HEK293 (cell line): Measurements from ENCODE around the gene DIS3L2.

Experiments
- CTCF ChIA-PET: fragments of 350-600 bp; formaldehyde crosslinking; extraction: SDS; loops from one replicate; lab custom pipeline; 2021; ENCODE audit warnings: antibody characterized with exemption; lab: Yijun Ruan, JAX
- POLR2A ChIA-PET: fragments of 300-600 bp; formaldehyde crosslinking; extraction: SDS; loops from one replicate; lab custom pipeline; 2020; ENCODE audit warnings: antibody characterized with exemption, inconsistent platforms; lab: Yijun Ruan, JAX
- H3K27ac ChIP-seq: fragments of 200-500 bp; sonication (Bioruptor generic); 2 replicates; pipeline ENCODE4 v1.5.1; 2014; ENCODE audit warnings: low read depth, low read length, control low read depth, inconsistent platforms; ENCODE audit errors: extremely low read depth
- H3K36me3 ChIP-seq, 2 experiments: fragments of 200-500 bp in 1 of 2; sonication (Bioruptor generic) in 1 of 2; 1 replicate in 1 of 2; 2 replicates in 1 of 2; pipeline ENCODE4 v1.5.1; 2014 to 2017; ENCODE audit warnings: inconsistent platforms in 2 of 2, low read length in 2 of 2; ENCODE audit not compliant: control insufficient read depth in 2 of 2, insufficient read depth in 1 of 2
- H3K4me1 ChIP-seq: fragments of 200-500 bp; sonication (Bioruptor generic); 2 replicates; pipeline ENCODE4 v1.5.1; 2014; ENCODE audit warnings: mild to moderate bottlenecking, low read length, inconsistent platforms; ENCODE audit not compliant: control insufficient read depth, insufficient read depth
- H3K4me3 ChIP-seq: 2 replicates; pipeline ENCODE4 v1.5.1; 2011; ENCODE audit warnings: low read depth, mild to moderate bottlenecking, control low read depth, low read length, moderate library complexity
- H3K9me3 ChIP-seq: fragments of 200-500 bp; sonication (Bioruptor generic); 2 replicates; pipeline ENCODE4 v1.5.1; 2014; ENCODE audit warnings: low read depth, low read length, inconsistent platforms; ENCODE audit not compliant: control insufficient read depth, insufficient read depth
- EGR2 ChIP-seq: fragments of 450-650 bp; formaldehyde crosslinking; IDR thresholded peaks from 2 replicates; pipeline ENCODE4 v1.5.1; 2016; ENCODE audit warnings: low read depth, missing biosample characterization, missing genetic modification characterization
- GFI1B ChIP-seq: fragments of 450-650 bp; formaldehyde crosslinking; IDR thresholded peaks from 2 replicates; pipeline ENCODE4 v1.5.1; 2016; ENCODE audit warnings: missing biosample characterization, missing genetic modification characterization
- GLIS2 ChIP-seq: fragments of 450-650 bp; formaldehyde crosslinking; IDR thresholded peaks from 2 replicates; pipeline ENCODE4 v1.5.1; 2016; ENCODE audit warnings: missing biosample characterization, missing genetic modification characterization
- YY2 ChIP-seq: fragments of 450-650 bp; formaldehyde crosslinking; IDR thresholded peaks from 2 replicates; pipeline ENCODE4 v1.5.1; 2016; ENCODE audit warnings: missing biosample characterization, missing genetic modification characterization
- ZEB2 ChIP-seq: fragments of 450-650 bp; formaldehyde crosslinking; IDR thresholded peaks from 2 replicates; pipeline ENCODE4 v1.5.1; 2016; ENCODE audit warnings: missing biosample characterization, missing genetic modification characterization
- ZFP37 ChIP-seq: fragments of 450-650 bp; formaldehyde crosslinking; IDR thresholded peaks from 2 replicates; pipeline ENCODE4 v1.5.1; 2016; ENCODE audit warnings: missing biosample characterization, missing genetic modification characterization
- ZFP41 ChIP-seq: fragments of 450-650 bp; formaldehyde crosslinking; IDR thresholded peaks from 2 replicates; pipeline ENCODE4 v1.5.1; 2016; ENCODE audit warnings: missing biosample characterization, missing genetic modification characterization, borderline replicate concordance
- ZNF146 ChIP-seq: fragments of 450-650 bp; formaldehyde crosslinking; IDR thresholded peaks from 2 replicates; pipeline ENCODE4 v1.5.1; 2016; ENCODE audit warnings: missing biosample characterization, missing genetic modification characterization
- ZNF335 ChIP-seq: fragments of 450-650 bp; formaldehyde crosslinking; conservative IDR thresholded peaks from 2 replicates; pipeline ENCODE4 v1.5.1; 2016; ENCODE audit warnings: missing biosample characterization, missing genetic modification characterization
- ZNF354C ChIP-seq: fragments of 450-650 bp; formaldehyde crosslinking; IDR thresholded peaks from 2 replicates; pipeline ENCODE4 v1.5.1; 2016; ENCODE audit warnings: missing biosample characterization, missing genetic modification characterization, low read depth, borderline replicate concordance
- ZNF654 ChIP-seq: fragments of 450-650 bp; formaldehyde crosslinking; IDR thresholded peaks from 2 replicates; pipeline ENCODE4 v1.5.1; 2016; ENCODE audit warnings: low read depth, missing biosample characterization, missing genetic modification characterization
- ZNF701 ChIP-seq: fragments of 450-650 bp; formaldehyde crosslinking; IDR thresholded peaks from 2 replicates; pipeline ENCODE4 v1.5.1; 2016; ENCODE audit warnings: missing biosample characterization, missing genetic modification characterization
- ZSCAN30 ChIP-seq: fragments of 450-650 bp; IDR thresholded peaks from 2 replicates; pipeline ENCODE4 v1.5.1; 2018; ENCODE audit warnings: missing biosample characterization, mild to moderate bottlenecking, missing genetic modification characterization, moderate library complexity
- TF ChIP-seq, protein P1 (sequence below): sonication (generic); formaldehyde crosslinking; IDR thresholded peaks from 2 replicates; pipeline ENCODE4 v1.8.1; 2022; ENCODE audit warnings: mild to moderate bottlenecking, moderate library complexity, missing genetic modification reagents
- TF ChIP-seq, protein P2 (sequence below): fragments of 450-650 bp; formaldehyde crosslinking; IDR thresholded peaks from 2 replicates; pipeline ENCODE4 v1.5.1; 2016; ENCODE audit warnings: missing biosample characterization, missing genetic modification characterization, low read depth
- TF ChIP-seq, protein P3 (sequence below): fragments of 450-650 bp; formaldehyde crosslinking; IDR thresholded peaks from 2 replicates; pipeline ENCODE4 v1.5.1; 2016; ENCODE audit warnings: missing biosample characterization, missing genetic modification characterization
- TF ChIP-seq, protein P4 (sequence below): fragments of 450-650 bp; formaldehyde crosslinking; IDR thresholded peaks from 2 replicates; pipeline ENCODE4 v1.5.1; 2016; ENCODE audit warnings: missing biosample characterization, missing genetic modification characterization
- TF ChIP-seq, protein P5 (sequence below): fragments of 450-650 bp; formaldehyde crosslinking; IDR thresholded peaks from 2 replicates; pipeline ENCODE4 v1.5.1; 2016; ENCODE audit warnings: missing biosample characterization, missing genetic modification characterization

The DIS3L2 gene

DNA sequence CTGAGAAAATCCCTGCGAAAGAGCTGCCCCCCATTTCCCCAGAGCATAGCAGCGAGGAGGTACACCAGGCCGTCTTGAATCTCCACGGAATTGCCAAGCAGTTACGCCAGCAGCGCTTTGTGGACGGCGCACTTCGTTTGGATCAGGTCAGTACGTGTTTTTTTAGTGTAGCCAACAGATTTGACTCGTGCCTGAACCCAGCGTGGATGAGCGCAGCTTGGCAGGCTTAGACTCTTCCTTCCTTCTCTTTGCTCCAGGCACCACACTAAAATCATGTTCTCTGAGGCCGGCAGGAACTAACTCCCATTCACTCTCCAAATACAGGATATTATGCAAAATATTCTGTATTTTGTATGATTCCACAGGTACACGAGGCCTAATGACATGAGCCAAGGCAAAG, 301.8 kb downstream of the DIS3L2 start:
- Histone ChIP-seq H3K36me3 (peaks cover 0 to 40% of the 10 kb centered on the region in 2 experiments; a peak in 1 of 3 replicates), H3K27ac (no peak overlapping the region), H3K4me3 (no peak overlapping the region), H3K4me1 (no peaks in the 10 kb centered on the region), H3K9me3 (no peaks in the 10 kb centered on the region)
- POLR2A ChIA-PET, result no interaction called here
- CTCF ChIA-PET, result no interaction called here
- no peak for TF ChIP-seq ZFP41 (tag by site-specific recombination)
- TF ChIP-seq, protein P1, sequence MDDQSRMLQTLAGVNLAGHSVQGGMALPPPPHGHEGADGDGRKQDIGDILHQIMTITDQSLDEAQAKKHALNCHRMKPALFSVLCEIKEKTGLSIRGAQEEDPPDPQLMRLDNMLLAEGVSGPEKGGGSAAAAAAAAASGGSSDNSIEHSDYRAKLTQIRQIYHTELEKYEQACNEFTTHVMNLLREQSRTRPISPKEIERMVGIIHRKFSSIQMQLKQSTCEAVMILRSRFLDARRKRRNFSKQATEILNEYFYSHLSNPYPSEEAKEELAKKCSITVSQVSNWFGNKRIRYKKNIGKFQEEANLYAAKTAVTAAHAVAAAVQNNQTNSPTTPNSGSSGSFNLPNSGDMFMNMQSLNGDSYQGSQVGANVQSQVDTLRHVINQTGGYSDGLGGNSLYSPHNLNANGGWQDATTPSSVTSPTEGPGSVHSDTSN (CRISPR knock-in tag), result no peak
- TF ChIP-seq, protein P2, sequence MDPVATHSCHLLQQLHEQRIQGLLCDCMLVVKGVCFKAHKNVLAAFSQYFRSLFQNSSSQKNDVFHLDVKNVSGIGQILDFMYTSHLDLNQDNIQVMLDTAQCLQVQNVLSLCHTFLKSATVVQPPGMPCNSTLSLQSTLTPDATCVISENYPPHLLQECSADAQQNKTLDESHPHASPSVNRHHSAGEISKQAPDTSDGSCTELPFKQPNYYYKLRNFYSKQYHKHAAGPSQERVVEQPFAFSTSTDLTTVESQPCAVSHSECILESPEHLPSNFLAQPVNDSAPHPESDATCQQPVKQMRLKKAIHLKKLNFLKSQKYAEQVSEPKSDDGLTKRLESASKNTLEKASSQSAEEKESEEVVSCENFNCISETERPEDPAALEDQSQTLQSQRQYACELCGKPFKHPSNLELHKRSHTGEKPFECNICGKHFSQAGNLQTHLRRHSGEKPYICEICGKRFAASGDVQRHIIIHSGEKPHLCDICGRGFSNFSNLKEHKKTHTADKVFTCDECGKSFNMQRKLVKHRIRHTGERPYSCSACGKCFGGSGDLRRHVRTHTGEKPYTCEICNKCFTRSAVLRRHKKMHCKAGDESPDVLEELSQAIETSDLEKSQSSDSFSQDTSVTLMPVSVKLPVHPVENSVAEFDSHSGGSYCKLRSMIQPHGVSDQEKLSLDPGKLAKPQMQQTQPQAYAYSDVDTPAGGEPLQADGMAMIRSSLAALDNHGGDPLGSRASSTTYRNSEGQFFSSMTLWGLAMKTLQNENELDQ (tag by site-specific recombination), result no peak
- no peak for TF ChIP-seq ZNF354C (tag by site-specific recombination)
- TF ChIP-seq ZNF335 (tag by site-specific recombination), result no peak
- no peak for TF ChIP-seq ZEB2 (tag by site-specific recombination)
- TF ChIP-seq GFI1B (tag by site-specific recombination), result no peak
- TF ChIP-seq, protein P3, sequence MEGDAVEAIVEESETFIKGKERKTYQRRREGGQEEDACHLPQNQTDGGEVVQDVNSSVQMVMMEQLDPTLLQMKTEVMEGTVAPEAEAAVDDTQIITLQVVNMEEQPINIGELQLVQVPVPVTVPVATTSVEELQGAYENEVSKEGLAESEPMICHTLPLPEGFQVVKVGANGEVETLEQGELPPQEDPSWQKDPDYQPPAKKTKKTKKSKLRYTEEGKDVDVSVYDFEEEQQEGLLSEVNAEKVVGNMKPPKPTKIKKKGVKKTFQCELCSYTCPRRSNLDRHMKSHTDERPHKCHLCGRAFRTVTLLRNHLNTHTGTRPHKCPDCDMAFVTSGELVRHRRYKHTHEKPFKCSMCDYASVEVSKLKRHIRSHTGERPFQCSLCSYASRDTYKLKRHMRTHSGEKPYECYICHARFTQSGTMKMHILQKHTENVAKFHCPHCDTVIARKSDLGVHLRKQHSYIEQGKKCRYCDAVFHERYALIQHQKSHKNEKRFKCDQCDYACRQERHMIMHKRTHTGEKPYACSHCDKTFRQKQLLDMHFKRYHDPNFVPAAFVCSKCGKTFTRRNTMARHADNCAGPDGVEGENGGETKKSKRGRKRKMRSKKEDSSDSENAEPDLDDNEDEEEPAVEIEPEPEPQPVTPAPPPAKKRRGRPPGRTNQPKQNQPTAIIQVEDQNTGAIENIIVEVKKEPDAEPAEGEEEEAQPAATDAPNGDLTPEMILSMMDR, result no peak
- no peak for TF ChIP-seq ZFP37 (tag by site-specific recombination)
- no peak for TF ChIP-seq ZNF654
- TF ChIP-seq, protein P4, sequence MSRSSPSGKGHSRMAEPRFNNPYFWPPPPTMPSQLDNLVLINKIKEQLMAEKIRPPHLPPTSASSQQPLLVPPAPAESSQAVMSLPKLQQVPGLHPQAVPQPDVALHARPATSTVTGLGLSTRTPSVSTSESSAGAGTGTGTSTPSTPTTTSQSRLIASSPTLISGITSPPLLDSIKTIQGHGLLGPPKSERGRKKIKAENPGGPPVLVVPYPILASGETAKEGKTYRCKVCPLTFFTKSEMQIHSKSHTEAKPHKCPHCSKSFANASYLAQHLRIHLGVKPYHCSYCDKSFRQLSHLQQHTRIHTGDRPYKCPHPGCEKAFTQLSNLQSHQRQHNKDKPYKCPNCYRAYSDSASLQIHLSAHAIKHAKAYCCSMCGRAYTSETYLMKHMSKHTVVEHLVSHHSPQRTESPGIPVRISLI (tag by site-specific recombination), result no peak
- TF ChIP-seq EGR2 (tag by site-specific recombination), result no peak
- TF ChIP-seq ZNF701 (tag by site-specific recombination), result no peak
- no peak for TF ChIP-seq ZSCAN30
- TF ChIP-seq GLIS2 (tag by site-specific recombination), result no peak
- TF ChIP-seq, protein P5, sequence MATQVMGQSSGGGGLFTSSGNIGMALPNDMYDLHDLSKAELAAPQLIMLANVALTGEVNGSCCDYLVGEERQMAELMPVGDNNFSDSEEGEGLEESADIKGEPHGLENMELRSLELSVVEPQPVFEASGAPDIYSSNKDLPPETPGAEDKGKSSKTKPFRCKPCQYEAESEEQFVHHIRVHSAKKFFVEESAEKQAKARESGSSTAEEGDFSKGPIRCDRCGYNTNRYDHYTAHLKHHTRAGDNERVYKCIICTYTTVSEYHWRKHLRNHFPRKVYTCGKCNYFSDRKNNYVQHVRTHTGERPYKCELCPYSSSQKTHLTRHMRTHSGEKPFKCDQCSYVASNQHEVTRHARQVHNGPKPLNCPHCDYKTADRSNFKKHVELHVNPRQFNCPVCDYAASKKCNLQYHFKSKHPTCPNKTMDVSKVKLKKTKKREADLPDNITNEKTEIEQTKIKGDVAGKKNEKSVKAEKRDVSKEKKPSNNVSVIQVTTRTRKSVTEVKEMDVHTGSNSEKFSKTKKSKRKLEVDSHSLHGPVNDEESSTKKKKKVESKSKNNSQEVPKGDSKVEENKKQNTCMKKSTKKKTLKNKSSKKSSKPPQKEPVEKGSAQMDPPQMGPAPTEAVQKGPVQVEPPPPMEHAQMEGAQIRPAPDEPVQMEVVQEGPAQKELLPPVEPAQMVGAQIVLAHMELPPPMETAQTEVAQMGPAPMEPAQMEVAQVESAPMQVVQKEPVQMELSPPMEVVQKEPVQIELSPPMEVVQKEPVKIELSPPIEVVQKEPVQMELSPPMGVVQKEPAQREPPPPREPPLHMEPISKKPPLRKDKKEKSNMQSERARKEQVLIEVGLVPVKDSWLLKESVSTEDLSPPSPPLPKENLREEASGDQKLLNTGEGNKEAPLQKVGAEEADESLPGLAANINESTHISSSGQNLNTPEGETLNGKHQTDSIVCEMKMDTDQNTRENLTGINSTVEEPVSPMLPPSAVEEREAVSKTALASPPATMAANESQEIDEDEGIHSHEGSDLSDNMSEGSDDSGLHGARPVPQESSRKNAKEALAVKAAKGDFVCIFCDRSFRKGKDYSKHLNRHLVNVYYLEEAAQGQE (tag by site-specific recombination), result no peak
- no peak for TF ChIP-seq YY2 (tag by site-specific recombination)
- no peak for TF ChIP-seq ZNF146 (tag by site-specific recombination)
